Measurements from ENCODE around the gene SHC3.

GRCh38 chr9:89044881-89045280 is 133.7 kb downstream of the SHC3 start:
- TF ChIP-seq EZH2 (IDR thresholded peaks at IDR 0.05; ENCODE audit: insufficient read depth, poor library complexity, severe bottlenecking) (no peak), EZH2phosphoT487 (IDR thresholded peaks at IDR 0.05; ENCODE audit: insufficient read depth, low read depth) (no peak)
